Measurements from ENCODE around the gene COX8C. TPM values are rescaled to one million over a fixed set of nuclear protein-coding genes. Genes with fewer than 3 reads are reported as not detected.

Gene COX8C
- total RNA-seq, 2 experiments from 2014 or later: not detected

DNA sequence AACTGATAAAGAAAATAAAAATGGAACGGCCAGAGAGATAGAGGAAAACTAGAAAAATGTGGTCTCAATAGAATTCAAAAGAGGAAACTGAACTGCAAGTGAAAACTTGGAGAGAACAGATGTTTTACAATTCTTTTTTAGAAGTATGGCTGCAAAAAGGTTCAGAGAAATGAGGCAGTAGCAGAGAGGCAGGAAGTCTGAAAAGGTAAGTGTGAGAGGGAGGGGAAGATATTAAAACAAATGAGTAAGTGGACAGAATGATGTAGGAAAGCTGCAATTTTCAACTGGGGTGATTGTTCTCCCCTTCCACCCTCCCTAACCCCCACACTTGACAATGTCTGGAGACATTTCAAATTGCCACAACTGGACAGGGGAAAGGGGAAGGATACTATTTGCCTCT, 27.0 kb upstream of the COX8C start:
- ChIA-PET POLR2A (no interaction called here), CTCF (no interaction called here)

DNA sequence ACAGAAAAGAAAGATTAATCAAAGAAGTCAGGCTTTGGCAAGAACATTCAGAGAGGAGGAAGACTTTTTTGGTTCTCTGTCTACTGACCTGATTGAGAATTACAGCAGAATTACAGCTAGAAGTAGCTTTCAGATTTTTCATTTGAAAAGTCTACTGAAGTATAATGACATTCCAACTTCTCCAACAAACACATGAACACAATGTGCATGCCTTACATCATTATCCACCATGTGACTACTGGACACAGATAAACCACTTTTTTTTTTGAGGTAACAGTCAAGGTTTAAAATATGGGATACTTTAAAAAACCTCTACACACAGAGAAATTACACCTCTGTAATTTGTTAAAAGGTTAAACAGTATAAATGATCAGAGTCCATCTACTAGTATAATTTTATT, 26.5 kb upstream of the COX8C start:
- ChIA-PET POLR2A (no interaction called here), CTCF (no interaction called here)

DNA sequence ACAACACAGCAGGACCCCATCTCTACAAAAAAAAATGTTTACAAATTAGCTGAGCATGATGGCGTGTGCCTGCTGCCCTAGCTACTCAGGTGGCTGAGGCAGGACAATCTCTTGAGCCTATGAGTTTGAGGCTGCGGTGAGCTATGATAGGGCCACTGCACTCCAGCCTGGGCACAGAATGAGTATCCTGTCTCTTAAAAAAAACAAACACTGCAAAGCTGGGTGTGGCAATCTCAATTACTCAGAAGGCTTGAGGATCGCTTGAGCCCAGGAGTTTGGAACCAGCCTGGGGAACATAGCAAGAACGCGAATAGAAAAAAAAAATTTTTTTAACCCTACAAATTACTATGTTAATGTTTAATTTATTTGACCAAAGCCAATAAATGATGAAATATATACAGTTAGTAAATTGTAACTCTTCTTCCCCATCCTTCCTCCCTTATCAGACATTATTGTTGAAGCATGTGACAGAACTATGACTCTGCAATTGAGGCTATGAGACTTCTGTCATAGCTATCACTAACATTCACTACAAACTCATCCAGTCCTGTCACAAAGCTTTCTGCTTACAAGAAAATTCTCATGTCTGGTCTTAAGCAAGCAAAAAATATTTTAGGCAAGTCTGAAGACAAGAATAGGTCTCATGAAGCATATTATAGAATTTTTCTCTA, 23.9 kb upstream of the COX8C start:
- CTCF ChIA-PET: no interaction called here
- POLR2A ChIA-PET: no interaction called here

DNA sequence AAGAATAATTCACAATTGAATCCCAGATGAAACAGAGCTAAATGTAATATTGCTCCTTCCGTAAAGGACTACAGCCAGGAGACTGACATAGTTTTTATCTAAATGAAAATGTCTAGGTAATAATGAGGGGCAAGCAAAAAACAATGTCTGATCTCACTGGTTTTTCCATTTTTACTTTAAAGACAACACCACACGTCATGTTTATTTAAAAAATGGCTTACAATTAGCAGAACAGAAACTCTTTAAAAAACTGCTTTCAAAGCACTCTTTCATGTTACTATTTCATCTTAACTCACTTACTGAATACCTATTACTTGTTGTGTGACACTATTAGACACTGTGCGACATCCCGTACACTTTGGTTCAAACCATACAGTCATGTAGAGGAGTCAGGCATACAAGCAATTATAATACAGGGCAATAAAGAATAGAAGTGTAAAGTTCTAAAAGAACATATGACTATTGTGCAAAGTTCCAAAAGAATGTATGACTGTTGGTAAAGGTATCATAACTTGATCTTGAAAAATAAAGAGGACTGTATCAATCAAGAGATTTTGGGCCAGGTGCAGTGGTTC, 23.3 kb upstream of the COX8C start:
- POLR2A ChIA-PET: no interaction called here
- CTCF ChIA-PET: no interaction called here

DNA sequence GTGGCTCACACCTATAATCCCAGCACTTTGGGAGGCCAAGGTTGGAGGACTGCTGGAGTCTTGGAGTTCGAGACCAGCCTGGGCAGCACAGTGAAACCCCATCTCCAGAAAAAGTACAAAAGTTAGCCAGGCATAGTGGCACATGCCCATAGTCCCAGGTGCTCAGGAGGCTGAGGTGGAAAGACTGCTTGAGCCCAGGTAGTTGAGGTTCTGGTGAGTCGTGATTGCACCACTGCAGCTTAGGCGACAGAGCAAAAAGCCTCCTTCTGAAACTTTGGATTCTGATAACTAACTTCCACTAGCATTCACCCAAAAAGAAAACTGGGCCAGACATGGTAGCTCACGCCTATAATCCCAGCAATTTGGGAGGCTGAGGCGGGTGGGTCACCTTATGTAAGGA, 20.8 kb upstream of the COX8C start:
- ChIA-PET CTCF (no interaction called here), POLR2A (no interaction called here)

DNA sequence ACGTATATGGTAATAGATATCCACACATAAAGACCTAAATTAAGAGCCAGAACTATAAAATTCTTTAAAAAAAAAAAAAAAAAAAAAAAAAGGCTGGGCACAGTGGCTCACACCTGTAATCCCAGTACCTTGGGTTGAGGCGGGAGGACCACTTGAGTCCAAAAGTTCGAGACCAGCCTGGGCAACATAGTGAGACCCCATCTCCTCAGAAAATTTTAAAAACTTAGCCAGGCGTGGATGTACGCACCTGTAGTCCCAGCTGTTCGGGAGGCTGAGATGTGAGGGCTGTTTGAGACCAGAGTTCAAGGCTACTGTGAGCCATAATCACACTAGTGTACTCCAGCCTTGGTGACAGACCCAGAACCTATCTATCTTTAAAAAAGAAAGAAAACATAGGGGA, 18.4 kb upstream of the COX8C start:
- CTCF ChIA-PET: interaction anchor here (0.7 kb wide), 1 partner anchor 38 kb away, joined by 3 read pairs; no protein-coding TSS in a partner anchor

DNA sequence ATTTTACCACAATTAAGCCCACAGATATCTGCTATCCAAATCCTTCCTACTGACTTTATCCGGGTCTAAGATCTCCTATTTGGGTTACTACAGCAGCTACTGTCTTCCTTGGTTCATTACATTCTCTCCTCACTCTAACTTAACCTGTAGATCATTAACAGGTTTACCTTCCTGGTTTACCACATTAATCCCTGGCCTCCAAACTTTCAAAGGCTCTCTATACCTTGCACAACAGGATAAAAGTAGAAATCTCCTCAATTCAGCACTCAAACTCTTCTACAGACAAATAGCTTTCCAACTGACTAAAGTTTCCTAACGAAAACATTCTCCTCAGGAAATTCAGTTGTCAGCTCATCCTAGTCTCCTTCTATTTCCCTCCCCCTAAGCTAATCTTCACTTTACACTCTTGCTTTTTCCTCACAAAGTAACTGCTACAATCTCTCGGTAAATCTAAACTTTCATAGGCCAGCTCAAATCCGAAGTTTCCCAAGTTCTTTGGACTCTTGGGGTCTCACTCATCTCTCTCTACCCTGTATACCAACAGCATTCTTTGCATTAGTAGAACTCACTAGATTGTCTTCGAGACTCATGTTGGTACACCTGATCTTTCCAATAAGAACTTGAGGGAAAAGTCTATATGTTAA, 16.9 kb upstream of the COX8C start:
- POLR2A ChIA-PET: no interaction called here
- CTCF ChIA-PET: interaction anchor here (1.2 kb wide), 1 partner anchor 146 kb away, joined by 3 read pairs; no protein-coding TSS in a partner anchor

More for the DNA sequence above, 18.4 kb upstream of the COX8C start:
- POLR2A ChIA-PET: no interaction called here

DNA sequence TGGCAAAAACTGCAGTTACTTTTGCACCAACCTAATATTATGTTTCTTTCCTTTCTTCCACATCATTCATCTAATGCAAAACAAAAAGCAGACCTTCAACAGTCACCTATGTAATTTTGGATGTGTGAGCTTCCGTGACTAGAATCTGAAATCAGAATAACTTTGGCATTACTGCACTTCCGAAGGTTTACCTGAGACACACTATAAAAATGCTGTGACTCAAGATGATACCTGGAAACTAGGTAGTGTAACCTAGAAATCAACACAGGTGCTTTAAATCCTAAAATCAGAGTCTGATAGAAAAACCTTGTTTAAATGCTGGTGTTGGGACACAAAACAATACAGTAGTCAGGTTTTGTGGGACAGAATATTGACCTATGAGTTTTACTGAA, 16.4 kb upstream of the COX8C start:
- CTCF ChIA-PET: interaction anchor here (1.2 kb wide), 1 partner anchor 147 kb away, joined by 3 read pairs; no protein-coding TSS in a partner anchor
- POLR2A ChIA-PET: interaction anchor here (1.6 kb wide), 1 partner anchor 123 kb away, joined by 4 read pairs; the partner anchor contains the start of genes GON7 and UBR7

DNA sequence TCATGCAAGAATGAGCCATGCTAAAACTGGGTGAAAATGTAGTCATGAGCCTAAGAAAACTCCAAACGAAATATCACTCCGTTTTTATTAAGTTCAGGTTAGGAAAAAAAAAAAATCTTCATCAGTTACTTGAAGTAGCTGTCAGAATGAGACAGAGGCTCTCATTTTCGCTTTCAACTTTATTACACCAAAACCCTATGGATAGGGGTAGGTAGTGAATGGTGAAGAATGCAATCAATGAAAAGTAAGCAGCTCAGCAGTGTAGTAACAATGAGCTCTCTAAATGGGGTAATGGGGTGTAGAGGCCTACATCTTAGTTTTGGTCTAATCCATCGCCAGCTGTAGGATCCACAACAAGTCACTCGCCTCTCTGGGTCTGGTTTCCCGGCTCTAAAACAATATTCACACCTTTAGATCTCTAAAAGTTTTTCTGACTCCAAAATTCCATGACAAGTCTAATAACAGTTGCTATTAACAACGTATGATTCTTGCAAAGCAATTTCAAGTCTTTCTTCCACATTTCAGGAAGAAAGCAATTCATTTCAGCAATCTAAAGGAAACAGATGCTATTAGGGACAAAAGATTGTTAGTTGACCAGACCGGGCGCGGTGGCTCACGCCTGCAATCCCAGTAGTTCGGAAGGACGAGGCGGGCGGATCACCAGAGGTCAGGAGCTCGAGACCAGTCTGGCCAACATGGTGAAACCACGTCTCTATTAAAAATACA, 15.8 kb upstream of the COX8C start:
- ChIA-PET POLR2A (interaction anchor here (1.6 kb wide), 1 partner anchor 124 kb away, joined by 4 read pairs; the partner anchor contains the start of genes GON7 and UBR7), CTCF (no interaction called here)

DNA sequence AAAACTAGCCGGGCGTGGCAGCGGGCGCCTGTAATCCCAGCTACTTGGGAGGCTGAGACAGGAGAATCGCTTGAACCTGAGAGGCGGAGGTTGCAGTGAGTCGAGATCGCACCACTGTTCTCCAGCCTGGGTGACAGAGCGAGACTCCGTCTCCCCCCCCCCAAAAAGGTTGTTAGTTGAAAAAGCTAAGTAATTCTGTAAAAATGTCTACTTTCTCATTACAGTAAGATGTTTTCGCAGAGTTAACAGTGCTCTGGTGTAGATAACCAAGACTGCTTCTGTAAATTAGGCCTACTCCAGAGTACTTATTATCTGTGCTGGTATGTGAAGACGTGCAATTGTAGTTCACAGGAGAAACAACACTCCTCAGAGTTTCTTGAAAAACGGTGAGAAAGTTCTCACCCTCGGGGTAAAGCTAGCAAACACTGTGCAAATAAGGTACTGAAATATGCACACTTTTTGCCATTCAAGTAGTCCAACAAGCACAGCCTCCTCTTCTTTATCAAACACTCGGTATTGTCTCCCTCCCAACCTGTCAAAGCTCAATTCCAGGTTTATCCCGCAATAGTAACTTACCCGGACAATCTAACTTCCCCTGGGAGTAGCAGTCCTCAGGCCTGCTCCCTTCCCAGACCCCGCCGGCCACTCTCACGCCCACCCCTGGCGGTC, 15.1 kb upstream of the COX8C start:
- POLR2A ChIA-PET: interaction anchor here (0.6 to 1.6 kb wide), 2 partner anchors 125 to 149 kb away, joined by 3 to 4 read pairs; partner anchors contain the start of genes GON7 and UBR7
- CTCF ChIA-PET: no interaction called here

DNA sequence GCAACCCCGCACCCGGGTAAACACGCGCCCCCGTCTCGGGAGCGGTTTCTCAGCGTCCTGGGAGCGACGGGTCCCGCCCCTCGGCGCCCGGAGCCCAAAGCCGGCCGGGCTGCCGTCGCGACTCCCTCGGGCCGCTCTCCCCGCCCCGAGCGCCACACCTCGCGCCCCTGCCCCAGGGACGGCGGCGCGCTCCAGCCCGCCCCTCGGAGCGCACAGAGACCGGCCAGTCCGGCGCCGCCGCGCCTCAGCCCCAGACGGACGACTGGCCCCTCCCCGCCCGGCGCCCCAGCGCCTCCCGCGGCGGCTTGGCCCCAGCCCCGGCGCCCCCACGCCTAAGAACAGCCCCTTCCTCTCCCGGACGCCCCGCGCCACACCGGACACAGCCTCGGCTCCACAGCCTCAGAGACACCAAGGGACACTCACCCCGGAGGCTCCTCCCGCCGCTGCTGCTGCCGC, 14.6 kb upstream of the COX8C start:
- ChIA-PET CTCF (no interaction called here), POLR2A (interaction anchor here (0.6 kb wide), 1 partner anchor 150 kb away, joined by 3 read pairs; no protein-coding TSS in a partner anchor)

DNA sequence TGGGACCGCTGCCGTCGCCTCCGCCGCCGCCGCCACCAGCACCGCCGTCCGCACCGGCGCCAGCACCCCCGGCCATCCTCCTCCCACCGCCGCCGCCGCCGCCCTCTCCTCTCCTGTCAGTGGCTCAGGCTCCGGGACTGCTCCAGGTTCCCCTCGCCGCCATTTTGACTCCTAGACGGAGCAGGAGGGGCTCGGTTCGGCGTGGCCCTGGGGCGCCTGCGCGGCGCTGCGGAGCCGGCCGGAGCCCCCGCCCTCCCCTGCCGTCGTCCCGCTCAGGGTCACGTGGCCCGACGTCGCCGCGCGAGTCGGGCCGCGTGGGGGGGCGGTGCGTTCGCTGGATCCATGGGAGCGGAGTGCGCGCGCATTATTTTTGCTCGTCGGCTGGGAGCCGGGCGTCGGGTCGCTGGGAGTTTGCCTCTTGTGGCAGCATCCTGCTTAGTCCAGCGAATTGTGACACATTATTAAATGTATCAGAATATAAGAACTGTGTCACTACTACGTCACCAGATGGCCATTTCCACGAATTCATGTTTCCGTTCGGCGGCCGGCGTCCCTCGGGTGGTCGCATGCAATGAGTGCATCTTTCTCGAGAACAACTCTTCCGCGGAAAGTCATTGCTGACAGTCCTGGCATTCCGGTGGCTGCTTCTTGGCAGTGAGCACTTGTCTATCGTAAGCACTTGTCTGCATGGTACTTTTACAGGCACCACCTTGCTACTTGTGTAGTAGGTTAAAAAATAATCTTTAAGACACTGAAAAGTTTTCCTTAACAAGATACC, 13.9 kb upstream of the COX8C start, which contains the start of gene BTBD7:
Gene BTBD7, minus strand, starts transcription at position 184 of the 778 bp plus-strand sequence. CDS start 36,985 bp downstream, outside the sequence.
- ChIA-PET POLR2A (no interaction called here), CTCF (no interaction called here)

DNA sequence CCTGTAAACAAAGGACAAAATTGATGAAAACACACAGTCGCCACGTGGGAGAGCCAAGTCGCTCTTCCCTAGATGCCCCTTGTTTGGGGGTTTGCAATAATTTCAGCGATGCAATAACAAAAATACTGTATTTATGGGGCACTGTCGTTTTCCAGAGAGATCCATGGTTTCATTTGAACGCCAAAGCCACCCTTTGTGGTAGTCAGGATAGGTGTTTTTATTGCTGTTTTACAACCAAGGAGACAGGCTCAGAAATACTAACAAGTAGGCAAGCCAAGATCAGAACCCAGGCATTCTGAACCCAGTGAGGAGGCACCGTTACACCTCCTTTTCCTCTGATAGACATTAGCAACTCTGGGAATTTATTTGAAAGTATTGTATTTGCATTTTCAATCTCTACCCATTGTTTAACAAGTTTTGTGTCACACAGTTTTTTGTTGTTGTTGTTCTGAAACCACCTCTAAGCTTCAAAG, 13.3 kb upstream of the COX8C start:
- ChIA-PET CTCF (no interaction called here), POLR2A (no interaction called here)

DNA sequence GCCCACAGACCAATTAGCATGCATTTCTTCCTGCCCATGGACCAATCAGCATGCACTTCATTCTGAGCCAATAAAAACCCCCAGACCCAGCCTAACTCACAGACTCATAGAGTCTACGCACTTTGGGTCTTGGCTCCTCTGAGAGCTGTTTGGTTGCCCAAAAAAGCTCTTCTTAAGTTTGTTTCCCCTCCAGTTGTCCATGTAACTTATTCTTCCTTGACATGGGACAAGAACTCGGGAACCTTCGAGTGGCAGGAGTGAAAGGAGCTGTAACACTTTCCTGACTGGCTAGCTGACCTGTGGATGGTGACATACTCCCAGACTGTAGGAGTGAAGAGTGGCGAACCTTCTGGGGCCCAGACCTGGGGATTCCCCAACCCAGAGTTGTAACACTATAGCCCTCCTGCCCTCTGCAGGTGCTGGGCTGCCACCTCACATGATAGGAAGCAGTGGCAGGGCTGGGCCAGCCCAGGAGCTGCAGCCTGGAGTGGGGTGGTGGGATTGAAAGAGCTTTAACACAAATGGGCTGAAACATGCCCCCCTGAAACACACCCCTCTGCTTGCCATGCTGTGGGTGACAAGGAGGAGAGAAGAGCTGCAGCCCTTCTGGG, 9.7 kb upstream of the COX8C start:
- ChIA-PET POLR2A (no interaction called here), CTCF (no interaction called here)

DNA sequence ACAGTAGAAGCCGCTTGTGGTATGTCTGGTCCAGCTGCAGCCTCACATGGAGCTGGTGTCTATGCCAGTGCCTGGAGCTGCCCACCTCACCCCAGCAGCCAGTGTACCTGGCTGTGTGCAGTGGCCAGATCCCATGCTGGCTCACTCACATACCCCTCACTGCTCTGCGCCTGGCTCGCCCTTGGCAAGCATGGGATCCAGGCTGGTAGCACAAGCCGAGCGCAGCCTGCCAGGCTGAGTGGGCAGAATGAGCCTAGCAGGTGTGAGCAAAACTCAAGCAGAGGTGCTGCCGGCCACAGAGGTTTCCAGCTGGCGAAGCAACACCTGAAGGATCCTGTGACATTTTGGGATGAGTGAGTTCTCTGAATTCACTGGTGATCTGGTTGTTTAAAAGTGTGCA, 9.1 kb upstream of the COX8C start:
- POLR2A ChIA-PET: no interaction called here

DNA sequence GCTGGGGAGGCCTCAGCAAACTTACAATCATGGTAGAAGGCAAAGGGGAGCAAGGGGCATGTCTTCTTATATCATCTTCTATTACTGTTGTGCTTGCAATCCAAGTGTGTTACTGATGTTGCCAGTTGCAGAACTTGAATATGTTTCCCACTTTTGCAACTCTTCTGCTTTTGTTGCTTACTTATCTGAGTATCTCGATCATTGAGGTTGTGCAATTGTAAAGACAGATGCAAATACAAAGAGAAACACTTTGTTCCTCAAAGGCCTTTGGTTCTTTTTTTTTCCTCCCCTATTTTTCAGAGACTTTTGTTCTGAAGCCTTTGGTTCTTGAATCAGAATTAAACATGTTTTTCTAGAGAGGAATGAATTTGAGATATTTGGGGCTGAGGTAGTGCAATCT, 3.7 kb upstream of the COX8C start:
- ChIA-PET POLR2A (no interaction called here), CTCF (no interaction called here)

More for the DNA sequence above, 9.1 kb upstream of the COX8C start:
- CTCF ChIA-PET: no interaction called here

DNA sequence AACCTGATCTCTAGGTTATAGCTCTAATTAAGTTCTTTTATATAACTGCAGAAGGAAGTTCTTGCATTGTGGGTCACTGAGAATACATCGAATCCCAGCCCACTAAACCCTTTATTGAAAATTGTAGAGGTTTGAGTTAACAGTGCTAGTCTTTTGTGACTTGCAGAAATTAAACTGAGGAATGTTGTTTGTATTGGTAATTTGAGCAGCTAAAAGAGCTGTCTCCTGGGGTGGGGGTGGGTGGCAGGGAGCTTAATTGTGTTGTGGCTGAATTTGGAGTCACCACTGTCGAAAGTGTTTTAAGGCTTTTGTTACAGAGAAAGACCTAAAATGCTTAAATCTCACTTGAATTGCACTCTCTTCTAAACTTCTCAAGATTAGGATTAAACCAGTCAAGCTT, 3.2 kb upstream of the COX8C start:
- ChIA-PET POLR2A (no interaction called here), CTCF (no interaction called here)

DNA sequence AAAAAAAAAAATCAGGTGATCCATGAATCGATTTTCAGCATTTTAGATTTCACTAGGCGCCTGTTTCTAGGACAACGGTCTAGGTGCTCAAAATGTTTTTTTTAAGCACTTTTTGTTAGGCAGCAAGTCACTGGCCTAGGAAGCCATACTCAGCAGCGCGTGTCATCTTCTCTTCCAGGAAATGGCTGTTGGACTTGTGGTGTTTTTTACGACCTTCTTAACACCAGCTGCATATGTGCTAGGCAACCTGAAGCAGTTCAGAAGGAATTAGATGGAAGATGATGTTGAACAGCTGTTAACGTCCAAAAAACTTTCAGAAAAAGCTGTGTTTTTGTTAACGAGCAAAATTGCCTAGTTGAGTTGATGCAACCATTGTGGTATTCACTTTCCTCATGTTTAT, 868 bp downstream of the COX8C start:
- POLR2A ChIA-PET: no interaction called here
- CTCF ChIA-PET: no interaction called here

DNA sequence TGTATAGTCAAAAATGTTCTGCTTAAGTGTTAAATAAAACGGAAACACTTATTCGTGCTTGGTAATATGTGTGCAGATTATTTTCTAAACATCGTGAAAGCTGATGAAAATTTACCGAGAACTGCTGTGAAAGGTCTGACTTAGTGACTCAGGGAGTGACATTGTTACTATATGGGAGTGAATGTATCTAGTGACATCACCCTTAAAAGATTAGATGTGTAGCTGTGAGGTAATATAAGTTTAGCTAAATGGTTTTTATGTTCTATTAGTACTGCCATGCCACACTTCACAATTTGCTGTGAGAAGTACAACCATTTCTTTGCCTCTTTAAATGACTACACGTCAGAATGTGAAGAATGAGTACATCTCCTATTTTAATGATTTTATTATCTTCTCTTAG, 1.3 kb downstream of the COX8C start:
- CTCF ChIA-PET: no interaction called here
- POLR2A ChIA-PET: no interaction called here
